Epithelial cell of proximal tubule (primary cell): ENCODE data around the gene CORO1C. TPM values are rescaled to one million over a fixed set of nuclear protein-coding genes. Genes with fewer than 3 reads are reported as not detected.

Experiments
- DNase-seq: peaks from one replicate; pipeline ENCODE4 v3.0.0-alpha.2; 2011; ENCODE audit warnings: low read depth
- H3K4me3 ChIP-seq: 2 replicates; pipeline ENCODE4 v1.5.1; 2011; ENCODE audit warnings: low read depth, mild to moderate bottlenecking, low read length
- total RNA-seq: library from RNA; depleted of rRNA; stranded (reverse); fragments of >200 nt; gene quantifications from 2 replicates; pipeline ENCODE4 v1.2.3, GENCODE V29; 2015
- TF ChIP-seq, protein P1 (sequence below): conservative IDR thresholded peaks from 2 replicates; pipeline ENCODE4 v1.5.1; 2012; ENCODE audit warnings: low read depth, mild to moderate bottlenecking, low read length

CORO1C gene
- total RNA-seq, 1 donor from 2014 or later, result 157 TPM

DNA sequence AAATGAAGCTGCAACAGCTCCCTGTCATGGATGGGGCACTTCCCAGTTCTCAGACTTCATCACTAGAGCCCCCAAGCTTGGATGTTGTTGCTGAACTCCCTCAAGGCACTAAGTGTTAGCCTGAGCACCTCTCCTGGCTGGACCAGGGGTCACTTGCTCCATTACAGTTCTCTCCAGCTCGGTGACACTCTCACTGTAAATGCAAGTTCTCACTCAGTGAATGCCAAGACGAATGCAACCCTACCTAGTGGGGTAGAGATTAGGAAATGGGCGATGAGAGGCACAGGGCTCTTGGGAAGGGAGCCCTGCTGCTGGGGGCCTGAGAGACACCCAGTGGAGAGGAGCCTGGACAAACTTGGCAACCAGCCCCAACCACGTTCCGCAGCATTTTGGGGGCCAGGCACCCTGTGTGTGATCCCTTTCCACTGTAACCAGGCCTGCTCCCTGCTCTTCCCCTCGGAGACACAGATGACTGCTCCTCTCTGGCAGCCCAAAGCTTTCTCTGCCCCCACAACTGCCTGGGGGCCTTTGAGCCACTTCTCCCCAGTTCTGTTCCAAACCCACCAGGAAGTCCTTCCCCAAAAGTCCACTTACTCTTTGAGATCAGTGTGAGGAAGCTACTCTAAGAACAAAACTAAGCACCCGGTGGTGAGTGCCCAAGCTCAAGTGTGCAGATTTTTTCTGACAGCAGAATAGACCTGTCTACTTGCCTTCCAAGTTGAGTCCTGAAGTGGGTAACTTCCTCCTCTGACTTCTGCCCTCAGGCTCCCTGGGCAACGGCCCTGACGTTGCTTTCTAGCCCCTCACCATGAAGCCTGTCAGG is 89.7 kb downstream of the CORO1C start:
- TF ChIP-seq, protein P1, sequence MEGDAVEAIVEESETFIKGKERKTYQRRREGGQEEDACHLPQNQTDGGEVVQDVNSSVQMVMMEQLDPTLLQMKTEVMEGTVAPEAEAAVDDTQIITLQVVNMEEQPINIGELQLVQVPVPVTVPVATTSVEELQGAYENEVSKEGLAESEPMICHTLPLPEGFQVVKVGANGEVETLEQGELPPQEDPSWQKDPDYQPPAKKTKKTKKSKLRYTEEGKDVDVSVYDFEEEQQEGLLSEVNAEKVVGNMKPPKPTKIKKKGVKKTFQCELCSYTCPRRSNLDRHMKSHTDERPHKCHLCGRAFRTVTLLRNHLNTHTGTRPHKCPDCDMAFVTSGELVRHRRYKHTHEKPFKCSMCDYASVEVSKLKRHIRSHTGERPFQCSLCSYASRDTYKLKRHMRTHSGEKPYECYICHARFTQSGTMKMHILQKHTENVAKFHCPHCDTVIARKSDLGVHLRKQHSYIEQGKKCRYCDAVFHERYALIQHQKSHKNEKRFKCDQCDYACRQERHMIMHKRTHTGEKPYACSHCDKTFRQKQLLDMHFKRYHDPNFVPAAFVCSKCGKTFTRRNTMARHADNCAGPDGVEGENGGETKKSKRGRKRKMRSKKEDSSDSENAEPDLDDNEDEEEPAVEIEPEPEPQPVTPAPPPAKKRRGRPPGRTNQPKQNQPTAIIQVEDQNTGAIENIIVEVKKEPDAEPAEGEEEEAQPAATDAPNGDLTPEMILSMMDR, result no peak
- no peak for DNase-seq
- no peak overlapping the region for H3K4me3 ChIP-seq

DNA sequence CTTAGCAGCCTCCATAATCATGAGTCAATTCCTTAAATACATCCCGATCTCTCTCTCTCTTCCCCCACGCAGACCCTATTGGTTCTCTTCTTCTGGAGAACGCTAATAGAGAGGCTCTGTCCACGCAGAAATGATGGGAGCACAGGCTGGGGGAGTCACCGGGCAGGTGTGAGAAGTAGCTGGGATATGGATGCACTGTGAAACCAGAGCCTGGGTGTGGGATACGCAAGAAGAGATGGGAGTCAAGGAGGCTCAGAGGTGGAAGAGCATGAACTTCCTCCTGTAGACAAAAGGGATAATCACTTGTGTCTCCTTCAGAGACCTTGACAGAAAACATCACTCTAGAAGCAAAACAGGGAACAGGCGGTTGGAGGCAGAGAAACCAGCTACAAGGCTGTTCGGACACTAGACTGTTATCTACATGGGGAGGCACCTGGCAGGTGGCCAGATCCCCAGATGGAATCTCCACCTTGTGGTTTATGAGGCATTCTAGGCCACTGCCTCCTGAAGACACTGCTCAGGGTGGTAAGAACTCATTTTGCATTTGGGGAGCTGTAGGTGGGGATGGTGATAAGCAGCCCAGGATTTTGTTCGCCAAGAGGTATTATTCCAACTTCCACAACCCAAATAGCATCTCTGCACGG is 90.4 kb downstream of the CORO1C start:
- no peak for DNase-seq
- TF ChIP-seq, protein P1, result no peak
- no peak overlapping the region for H3K4me3 ChIP-seq

DNA sequence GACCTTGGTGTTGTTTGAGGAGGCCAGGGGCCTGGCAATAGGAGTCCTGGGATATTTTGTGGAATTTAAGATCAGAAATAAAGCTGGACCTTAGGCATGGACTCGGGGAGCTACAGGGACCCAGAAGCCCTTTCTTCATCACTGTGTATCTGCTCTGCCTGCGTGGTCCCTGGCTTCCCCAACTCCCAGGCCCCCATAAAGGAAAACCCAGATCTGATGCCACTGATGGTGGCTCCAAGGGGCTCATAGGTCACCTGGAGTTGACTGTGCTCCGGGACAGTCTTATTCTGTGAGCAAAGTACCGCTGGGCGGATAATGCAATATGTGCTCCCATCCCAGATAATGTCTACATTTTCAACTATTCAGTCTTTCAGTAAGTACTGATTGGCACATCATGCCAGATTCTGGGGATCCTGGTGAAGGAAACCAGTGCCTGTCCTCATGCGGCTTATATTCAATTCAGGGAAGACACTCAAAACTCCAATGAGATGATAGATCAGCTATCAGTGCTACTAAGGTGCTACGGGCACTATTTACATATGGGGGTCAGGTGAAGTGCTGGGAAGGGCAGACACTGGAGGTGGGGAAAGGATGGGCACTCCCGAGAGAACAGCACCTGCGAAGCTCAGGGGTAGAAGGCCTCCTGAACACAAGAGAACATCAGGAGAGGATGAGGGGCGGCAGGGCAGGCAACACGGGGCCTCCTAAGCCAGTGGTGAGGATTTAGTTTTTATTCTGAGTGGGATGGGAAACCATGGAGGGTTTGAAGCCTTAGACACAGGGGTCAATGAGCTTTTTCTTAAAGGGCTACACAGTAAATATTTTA is 92.1 kb downstream of the CORO1C start:
- TF ChIP-seq, protein P1, result no peak
- H3K4me3 ChIP-seq, result no peak overlapping the region
- DNase-seq, result no peak

DNA sequence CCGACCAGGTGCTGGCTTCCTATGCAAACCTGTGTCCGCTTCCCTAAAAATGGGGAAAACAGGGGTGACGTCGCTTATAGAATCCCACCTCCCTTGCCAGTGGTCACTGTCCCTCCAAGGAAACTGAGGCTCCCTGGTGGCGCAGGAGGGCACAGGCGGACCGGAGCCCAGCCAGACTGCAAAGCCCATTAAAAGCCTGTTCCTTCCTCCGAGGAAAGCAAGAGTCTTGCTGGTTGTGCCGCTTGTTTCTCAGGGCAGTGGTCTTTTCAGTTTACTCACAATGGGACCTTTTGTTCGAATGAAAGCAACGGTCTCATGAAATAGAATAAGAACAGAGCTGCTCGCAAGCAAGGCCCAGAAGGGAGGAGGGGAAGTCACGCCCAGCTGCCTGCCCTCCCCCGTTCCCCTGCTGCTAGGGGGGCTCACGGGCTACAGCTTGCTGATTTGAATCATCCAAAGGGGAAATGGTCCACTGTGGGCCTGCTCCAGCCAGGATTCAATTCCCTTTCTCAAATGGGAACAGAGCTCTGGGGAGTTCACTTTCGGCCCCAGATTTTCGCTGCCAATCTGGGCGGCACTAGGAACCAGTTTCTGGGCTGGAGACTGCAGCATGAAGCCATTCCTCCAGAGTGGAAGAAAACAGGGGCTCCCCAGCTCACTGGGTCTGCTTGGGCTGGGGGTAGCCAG is 93.0 kb downstream of the CORO1C start:
- no peak for DNase-seq
- no peak overlapping the region for H3K4me3 ChIP-seq
- TF ChIP-seq, protein P1, result no peak

DNA sequence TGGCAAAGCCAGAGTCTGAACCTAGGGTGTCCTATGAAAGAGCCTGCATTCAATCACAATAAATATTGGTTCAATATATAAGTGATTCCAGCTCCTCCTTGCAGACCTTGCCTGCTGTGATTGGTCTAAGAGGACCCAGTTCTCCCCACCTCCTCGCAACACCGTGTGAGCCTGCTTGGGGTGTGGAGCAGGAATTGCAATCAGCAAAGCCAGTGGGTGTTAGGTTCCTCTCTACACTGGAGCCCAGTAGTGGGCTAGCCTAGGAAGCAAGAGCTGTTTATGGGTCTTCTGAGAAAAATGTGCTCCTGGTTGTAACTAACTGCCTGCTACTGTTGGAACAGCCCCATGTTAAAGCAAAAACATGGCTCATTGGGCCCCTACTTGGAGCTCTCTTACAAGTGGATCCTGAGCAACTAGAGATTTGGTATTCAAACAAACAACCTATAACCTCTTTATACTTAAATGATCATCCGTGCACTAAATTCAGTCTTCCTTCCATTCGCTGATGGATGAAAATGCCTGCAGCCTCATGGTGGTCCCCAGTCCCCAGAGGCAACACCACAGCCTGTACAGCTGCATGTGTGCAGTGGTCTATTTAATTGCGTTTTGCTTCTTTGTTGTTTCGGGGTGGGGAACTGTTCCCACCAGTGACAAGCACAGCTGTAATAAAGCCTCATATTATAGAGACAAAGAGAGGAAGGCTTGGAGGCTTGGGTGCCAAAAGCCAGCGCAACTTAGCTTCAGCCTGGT is 93.9 kb downstream of the CORO1C start:
- TF ChIP-seq, protein P1, result no peak
- H3K4me3 ChIP-seq, result no peak overlapping the region
- no peak for DNase-seq
